ENCODE results near the gene VPS8. TPM values are rescaled to one million over a fixed set of nuclear protein-coding genes. Genes with fewer than 3 reads are reported as not detected.

VPS8 gene
- total RNA-seq, 1 experiment from 2014 or later, result 39.7 TPM

DNA sequence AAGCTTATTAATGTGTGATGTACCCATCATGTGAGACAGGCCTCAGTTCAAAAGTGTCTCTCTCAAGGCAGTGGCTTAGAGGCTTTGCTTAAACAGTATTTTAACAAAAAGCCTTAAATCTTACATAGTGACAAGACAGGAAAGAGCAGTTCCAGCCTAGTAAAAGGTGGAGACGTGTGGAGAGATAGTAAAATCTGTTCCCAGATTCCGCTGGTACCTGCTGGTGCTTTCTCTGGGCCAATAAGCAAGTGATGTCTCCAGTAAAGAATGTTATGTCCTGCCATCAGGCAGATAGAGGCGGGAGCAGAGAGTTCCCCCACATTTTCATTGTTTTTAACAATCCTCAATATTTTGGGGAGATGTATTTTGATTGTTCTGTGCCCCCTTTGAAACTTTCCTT lies 135.0 kb downstream of the VPS8 start:
- Histone ChIP-seq H3K27ac (ENCODE audit: insufficient read length, low read depth, low read length) (no peak overlapping the region), H3K79me2 (ENCODE audit: insufficient read depth, low read length) (no peaks in the 10 kb centered on the region), H3K4ac (ENCODE audit: low read depth, low read length) (no peak overlapping the region), H3T11ph (ENCODE audit: low read length) (no peak overlapping the region), H3K9ac (ENCODE audit: extremely low read depth, insufficient read length, low read length) (no peak overlapping the region), H3K18ac (ENCODE audit: insufficient read length, low read depth, low read length) (no peak overlapping the region), H4K5ac (ENCODE audit: insufficient read length, low read depth, low read length) (no peak overlapping the region), H3K23ac (ENCODE audit: insufficient read length, low read depth, low read length) (no peak overlapping the region), H3K23me2 (ENCODE audit: insufficient read length, low read depth, low read length, poor library complexity, severe bottlenecking) (no peaks in the 10 kb centered on the region), H3K79me1 (ENCODE audit: insufficient read depth, low read depth, low read length, poor library complexity, severe bottlenecking) (no peaks in the 10 kb centered on the region), H3K14ac (ENCODE audit: insufficient read depth, low read length) (no peak overlapping the region), H2AFZ (ENCODE audit: low read length) (no peak overlapping the region), H4K8ac (replicated peaks; ENCODE audit: insufficient read length, low read depth, low read length) (no peak overlapping the region), H2BK5ac (ENCODE audit: insufficient read length, low read length) (no peak overlapping the region), H3K27me3 (ENCODE audit: insufficient read depth, low read length) (no peaks in the 10 kb centered on the region), H4K91ac (ENCODE audit: insufficient read length, low read depth, low read length) (no peak overlapping the region), H3K56ac (ENCODE audit: insufficient read length, low read depth, low read length) (no peak overlapping the region), H2BK20ac (ENCODE audit: low read depth, low read length, poor library complexity, severe bottlenecking) (no peak overlapping the region), H3K4me2 (ENCODE audit: insufficient read depth, insufficient read length, low read length) (no peak overlapping the region), H3K9me3 (ENCODE audit: control insufficient read depth, low read depth, low read length) (no peaks in the 10 kb centered on the region), H2BK120ac (ENCODE audit: low read depth, low read length, poor library complexity, severe bottlenecking) (no peak overlapping the region), H2AK5ac (ENCODE audit: insufficient read length, low read length) (no peak overlapping the region), H2BK12ac (ENCODE audit: insufficient read length, low read depth, low read length) (no peak overlapping the region), H2BK15ac (ENCODE audit: low read depth, low read length) (no peak overlapping the region), H4K20me1 (ENCODE audit: control insufficient read depth, insufficient read depth, insufficient read length) (no peaks in the 10 kb centered on the region), H3K4me1 (ENCODE audit: insufficient read depth, low read length) (no peaks in the 10 kb centered on the region)
- H3K4me3 Mint-ChIP-seq, result no peak overlapping the region
- TF ChIP-seq, protein P1, sequence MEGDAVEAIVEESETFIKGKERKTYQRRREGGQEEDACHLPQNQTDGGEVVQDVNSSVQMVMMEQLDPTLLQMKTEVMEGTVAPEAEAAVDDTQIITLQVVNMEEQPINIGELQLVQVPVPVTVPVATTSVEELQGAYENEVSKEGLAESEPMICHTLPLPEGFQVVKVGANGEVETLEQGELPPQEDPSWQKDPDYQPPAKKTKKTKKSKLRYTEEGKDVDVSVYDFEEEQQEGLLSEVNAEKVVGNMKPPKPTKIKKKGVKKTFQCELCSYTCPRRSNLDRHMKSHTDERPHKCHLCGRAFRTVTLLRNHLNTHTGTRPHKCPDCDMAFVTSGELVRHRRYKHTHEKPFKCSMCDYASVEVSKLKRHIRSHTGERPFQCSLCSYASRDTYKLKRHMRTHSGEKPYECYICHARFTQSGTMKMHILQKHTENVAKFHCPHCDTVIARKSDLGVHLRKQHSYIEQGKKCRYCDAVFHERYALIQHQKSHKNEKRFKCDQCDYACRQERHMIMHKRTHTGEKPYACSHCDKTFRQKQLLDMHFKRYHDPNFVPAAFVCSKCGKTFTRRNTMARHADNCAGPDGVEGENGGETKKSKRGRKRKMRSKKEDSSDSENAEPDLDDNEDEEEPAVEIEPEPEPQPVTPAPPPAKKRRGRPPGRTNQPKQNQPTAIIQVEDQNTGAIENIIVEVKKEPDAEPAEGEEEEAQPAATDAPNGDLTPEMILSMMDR (conservative IDR thresholded peaks at IDR 0.05), result no peak
- WGBS (ENCODE audit: extremely low coverage, insufficient read length, low lambda C conversion rate), result no CpG with 5 or more reads among the region's 3 CpGs
- peak overlapping the region in 1 of 3 experiments; percentile 29; a peak in 2 of 7 replicates for H3K27ac Mint-ChIP-seq
- H3K9me3 Mint-ChIP-seq, result no peaks in the 10 kb centered on the region
- peaks cover 2 to 7% (median 4%) of the 10 kb centered on the region in 3 experiments; a peak in 4 of 7 replicates for H3K36me3 Mint-ChIP-seq (ENCODE audit: insufficient read depth in 1 of 3, low read depth in 3 of 3)
- DNase-seq, result no peak
- H3K27me3 Mint-ChIP-seq (ENCODE audit: low read depth), result no peaks in the 10 kb centered on the region
- H3K4me1 Mint-ChIP-seq, result peaks cover 15 to 45% of the 10 kb centered on the region in 2 experiments
